Airway epithelial cell (primary cell): ENCODE data around the gene NMNAT2. TPM values are rescaled to one million over a fixed set of nuclear protein-coding genes. Genes with fewer than 3 reads are reported as not detected.

ENCODE experiments used
- total RNA-seq: library from RNA; depleted of rRNA; stranded (reverse); fragments of >200 nt; gene quantifications from 2 replicates; pipeline ENCODE4 v1.2.3, GENCODE V29; 2015

Gene NMNAT2
- under 0.01 TPM in 1 of 2 replicates, not detected in the other for total RNA-seq

GRCh38 chr1:183417772-183418491 lies at the start of gene NMNAT2:
Gene NMNAT2 (minus strand): TSS chr1:183418380. CDS start chr1:183418267, 113 bp downstream.

Other genes with a start within 250 kb of the NMNAT2 start
- 835 and 929 TPM in 2 replicates for gene LAMC2, start 232.1 kb downstream of the NMNAT2 start, total RNA-seq
- 11.5 and 21.6 TPM in 2 replicates for gene SMG7, start 54.1 kb upstream of the NMNAT2 start, total RNA-seq
- gene NCF2, start 172.1 kb upstream of the NMNAT2 start, total RNA-seq = 13.6 and 34.7 TPM in 2 replicates
- gene ARPC5, start 217.4 kb upstream of the NMNAT2 start, total RNA-seq = 98.7 and 111 TPM in 2 replicates
- not detected in 2 replicates for gene APOBEC4, start 234.9 kb upstream of the NMNAT2 start, total RNA-seq